ENCODE results near the gene FRK. TPM values are rescaled to one million over a fixed set of nuclear protein-coding genes. Genes with fewer than 3 reads are reported as not detected.

The FRK gene
- total RNA-seq, 5 donors from 2014 or later (not counting 1 experiment from before 2014, with no cell fraction given), result 0.02 to 0.07 (median 0.06) TPM

GRCh38 chr6:116057766-116058165 lies 2.9 kb downstream of the FRK start:
- ChIA-PET CTCF (no interaction called here), POLR2A (no interaction called here)
- Histone ChIP-seq H3K4me3 (ENCODE audit: control insufficient read depth in 1 of 2, extremely low read depth in 1 of 2, low read length in 1 of 2) (no peak overlapping the region), H3K27me3 (replicated peaks in 1 of 2; ENCODE audit: control insufficient read depth in 2 of 2, extremely low read depth in 1 of 2, insufficient read depth in 2 of 2, low read length in 1 of 2) (peaks cover 0 to 9% of the 10 kb centered on the region in 2 experiments), H3K4me1 (ENCODE audit: control insufficient read depth in 1 of 2, extremely low read depth in 1 of 2, insufficient read depth in 2 of 2, low read length in 2 of 2) (no peaks in the 10 kb centered on the region), H3K36me3 (ENCODE audit: control insufficient read depth in 2 of 2, extremely low read depth in 1 of 2, insufficient read depth in 1 of 2, low read length in 1 of 2) (no peaks in the 10 kb centered on the region), H3K9me3 (no peaks in the 10 kb centered on the region), H3K27ac (ENCODE audit: low read length) (no peak overlapping the region)
- DNase-seq (no peak), ATAC-seq (replicated peaks in 1 of 4) (no peak)
- H3K4me1 Mint-ChIP-seq, result no peaks in the 10 kb centered on the region
- peaks cover 6 to 13% of the 10 kb centered on the region in 2 donors for H3K27me3 Mint-ChIP-seq
- H3K36me3 Mint-ChIP-seq, result no peaks in the 10 kb centered on the region
- no peaks in the 10 kb centered on the region for H3K9me3 Mint-ChIP-seq
- no peak overlapping the region for H3K4me3 Mint-ChIP-seq
- no peak overlapping the region for H3K27ac Mint-ChIP-seq
- no CpG with 5 or more reads among the region's 2 CpGs for WGBS (ENCODE audit: insufficient coverage)

- ChIA-PET CTCF (no interaction called here), POLR2A (interaction anchor here in 1 of 2 donors (0.6 kb wide), 1 partner anchor 15 kb away, joined by 3 read pairs; no protein-coding TSS in a partner anchor)
- no peak overlapping the region for H3K27ac ChIP-seq (ENCODE audit: low read length)
- H3K36me3 Mint-ChIP-seq, result no peaks in the 10 kb centered on the region
- peaks cover 4 to 14% of the 10 kb centered on the region in 2 donors for H3K27me3 Mint-ChIP-seq
- H3K9me3 Mint-ChIP-seq, result no peaks in the 10 kb centered on the region
- WGBS (ENCODE audit: insufficient coverage), result no CpG with 5 or more reads among the region's 1 CpG
- no peak for DNase-seq
- H3K4me3 ChIP-seq (ENCODE audit: control insufficient read depth in 1 of 2, extremely low read depth in 1 of 2, low read length in 1 of 2), result no peak overlapping the region
- H3K9me3 ChIP-seq, result no peaks in the 10 kb centered on the region
- H3K36me3 ChIP-seq (ENCODE audit: control insufficient read depth in 2 of 2, extremely low read depth in 1 of 2, insufficient read depth in 1 of 2, low read length in 1 of 2), result no peaks in the 10 kb centered on the region
- H3K27ac Mint-ChIP-seq, result no peak overlapping the region
- H3K4me3 Mint-ChIP-seq, result no peak overlapping the region
- H3K27me3 ChIP-seq (replicated peaks in 1 of 2; ENCODE audit: control insufficient read depth in 2 of 2, extremely low read depth in 1 of 2, insufficient read depth in 2 of 2, low read length in 1 of 2), result peaks cover 0 to 9% of the 10 kb centered on the region in 2 experiments
- H3K4me1 ChIP-seq (ENCODE audit: control insufficient read depth in 1 of 2, extremely low read depth in 1 of 2, insufficient read depth in 2 of 2, low read length in 2 of 2), result no peaks in the 10 kb centered on the region
- H3K4me1 Mint-ChIP-seq, result no peaks in the 10 kb centered on the region
- no peak for ATAC-seq (replicated peaks in 1 of 4)
Observed at GRCh38 chr6:116055513-116055912, 5.2 kb downstream of the FRK start.

GRCh38 chr6:116051244-116051643 lies 9.4 kb downstream of the FRK start:
- no peaks in the 10 kb centered on the region for H3K9me3 Mint-ChIP-seq
- POLR2A ChIA-PET, result no interaction called here
- DNase-seq (no peak), ATAC-seq (replicated peaks in 1 of 4) (no peak)
- no peaks in the 10 kb centered on the region for H3K4me1 Mint-ChIP-seq
- H3K4me3 Mint-ChIP-seq, result no peak overlapping the region
- H3K27ac Mint-ChIP-seq, result no peak overlapping the region
- Histone ChIP-seq H3K27ac (ENCODE audit: low read length) (no peak overlapping the region), H3K4me3 (ENCODE audit: control insufficient read depth in 1 of 2, extremely low read depth in 1 of 2, low read length in 1 of 2) (no peak overlapping the region), H3K9me3 (no peaks in the 10 kb centered on the region), H3K27me3 (replicated peaks in 1 of 2; ENCODE audit: control insufficient read depth in 2 of 2, extremely low read depth in 1 of 2, insufficient read depth in 2 of 2, low read length in 1 of 2) (peaks cover 0 to 2% of the 10 kb centered on the region in 2 experiments), H3K36me3 (ENCODE audit: control insufficient read depth in 2 of 2, extremely low read depth in 1 of 2, insufficient read depth in 1 of 2, low read length in 1 of 2) (no peaks in the 10 kb centered on the region), H3K4me1 (ENCODE audit: control insufficient read depth in 1 of 2, extremely low read depth in 1 of 2, insufficient read depth in 2 of 2, low read length in 2 of 2) (no peaks in the 10 kb centered on the region)
- no peaks in the 10 kb centered on the region for H3K36me3 Mint-ChIP-seq
- CTCF ChIA-PET, result no interaction called here
- peaks cover 16 to 24% of the 10 kb centered on the region in 2 donors for H3K27me3 Mint-ChIP-seq
- WGBS (ENCODE audit: insufficient coverage), result no CpG with 5 or more reads among the region's 3 CpGs

GRCh38 chr6:116050737-116051136 lies 10.0 kb downstream of the FRK start:
- no peak overlapping the region for H3K4me3 ChIP-seq (ENCODE audit: control insufficient read depth in 1 of 2, extremely low read depth in 1 of 2, low read length in 1 of 2)
- no peak for DNase-seq
- ChIA-PET CTCF (no interaction called here), POLR2A (no interaction called here)
- H3K27me3 Mint-ChIP-seq, result peaks cover 16 to 24% of the 10 kb centered on the region in 2 donors
- H3K4me1 Mint-ChIP-seq, result no peaks in the 10 kb centered on the region
- ATAC-seq (replicated peaks in 1 of 4), result no peak
- no peaks in the 10 kb centered on the region for H3K4me1 ChIP-seq (ENCODE audit: control insufficient read depth in 1 of 2, extremely low read depth in 1 of 2, insufficient read depth in 2 of 2, low read length in 2 of 2)
- H3K27ac ChIP-seq (ENCODE audit: low read length), result no peak overlapping the region
- no CpG with 5 or more reads among the region's 1 CpG for WGBS (ENCODE audit: insufficient coverage)
- H3K9me3 Mint-ChIP-seq, result no peaks in the 10 kb centered on the region
- no peaks in the 10 kb centered on the region for H3K36me3 ChIP-seq (ENCODE audit: control insufficient read depth in 2 of 2, extremely low read depth in 1 of 2, insufficient read depth in 1 of 2, low read length in 1 of 2)
- H3K9me3 ChIP-seq, result no peaks in the 10 kb centered on the region
- H3K27ac Mint-ChIP-seq, result no peak overlapping the region
- no peaks in the 10 kb centered on the region for H3K36me3 Mint-ChIP-seq
- no peaks in the 10 kb centered on the region for H3K27me3 ChIP-seq (replicated peaks in 1 of 2; ENCODE audit: control insufficient read depth in 2 of 2, extremely low read depth in 1 of 2, insufficient read depth in 2 of 2, low read length in 1 of 2)
- H3K4me3 Mint-ChIP-seq, result no peak overlapping the region

- DNase-seq, result no peak
- Histone ChIP-seq H3K9me3 (no peaks in the 10 kb centered on the region), H3K27me3 (replicated peaks in 1 of 2; ENCODE audit: control insufficient read depth in 2 of 2, extremely low read depth in 1 of 2, insufficient read depth in 2 of 2, low read length in 1 of 2) (no peaks in the 10 kb centered on the region), H3K4me3 (ENCODE audit: control insufficient read depth in 1 of 2, extremely low read depth in 1 of 2, low read length in 1 of 2) (no peak overlapping the region), H3K4me1 (ENCODE audit: control insufficient read depth in 1 of 2, extremely low read depth in 1 of 2, insufficient read depth in 2 of 2, low read length in 2 of 2) (no peaks in the 10 kb centered on the region), H3K27ac (ENCODE audit: low read length) (no peak overlapping the region), H3K36me3 (ENCODE audit: control insufficient read depth in 2 of 2, extremely low read depth in 1 of 2, insufficient read depth in 1 of 2, low read length in 1 of 2) (no peaks in the 10 kb centered on the region)
- no CpG with 5 or more reads among the region's 1 CpG for WGBS (ENCODE audit: insufficient coverage)
- Mint-ChIP-seq H3K36me3 (no peaks in the 10 kb centered on the region), H3K27me3 (peaks cover 16 to 24% of the 10 kb centered on the region in 2 donors), H3K9me3 (no peaks in the 10 kb centered on the region), H3K27ac (no peak overlapping the region), H3K4me1 (no peaks in the 10 kb centered on the region), H3K4me3 (no peak overlapping the region)
- ChIA-PET POLR2A (interaction anchor here in 1 of 2 donors (0.6 kb wide), 1 partner anchor 34 kb away, joined by 4 read pairs; no protein-coding TSS in a partner anchor), CTCF (no interaction called here)
- ATAC-seq (replicated peaks in 1 of 4), result no peak
Observed at GRCh38 chr6:116049321-116049720, 11.4 kb downstream of the FRK start.

- Histone ChIP-seq H3K9me3 (no peaks in the 10 kb centered on the region), H3K4me3 (ENCODE audit: control insufficient read depth in 1 of 2, extremely low read depth in 1 of 2, low read length in 1 of 2) (no peak overlapping the region), H3K4me1 (ENCODE audit: control insufficient read depth in 1 of 2, extremely low read depth in 1 of 2, insufficient read depth in 2 of 2, low read length in 2 of 2) (no peaks in the 10 kb centered on the region), H3K36me3 (ENCODE audit: control insufficient read depth in 2 of 2, extremely low read depth in 1 of 2, insufficient read depth in 1 of 2, low read length in 1 of 2) (no peaks in the 10 kb centered on the region), H3K27me3 (replicated peaks in 1 of 2; ENCODE audit: control insufficient read depth in 2 of 2, extremely low read depth in 1 of 2, insufficient read depth in 2 of 2, low read length in 1 of 2) (no peaks in the 10 kb centered on the region), H3K27ac (ENCODE audit: low read length) (no peak overlapping the region)
- no peaks in the 10 kb centered on the region for H3K36me3 Mint-ChIP-seq
- ChIA-PET CTCF (interaction anchor here in 1 of 2 donors (0.7 kb wide), 1 partner anchor 552 kb away, joined by 4 read pairs; no protein-coding TSS in a partner anchor), POLR2A (no interaction called here)
- no peaks in the 10 kb centered on the region for H3K9me3 Mint-ChIP-seq
- DNase-seq, result no peak
- H3K27ac Mint-ChIP-seq, result no peak overlapping the region
- no peak overlapping the region for H3K4me3 Mint-ChIP-seq
- WGBS (ENCODE audit: insufficient coverage), result no CpG with 5 or more reads among the region's 3 CpGs
- peaks cover 29 to 32% of the 10 kb centered on the region in 2 donors for H3K27me3 Mint-ChIP-seq
- H3K4me1 Mint-ChIP-seq, result no peaks in the 10 kb centered on the region
- ATAC-seq (replicated peaks in 1 of 4), result no peak
Observed at GRCh38 chr6:116047173-116047933, 13.3 kb downstream of the FRK start.
